SK-N-MC (cell line): Measurements from ENCODE around the gene ATP6V1A.

ENCODE experiments used
- DNase-seq: peaks from one replicate; pipeline ENCODE4 v3.0.0-alpha.2; 2011; ENCODE audit warnings: low read depth, low spot score
- H3K27ac ChIP-seq: fragments of 200-600 bp; sonication (generic); 2 replicates; pipeline ENCODE4 v1.5.1; 2016; ENCODE audit warnings: mixed run types
- H3K36me3 ChIP-seq: fragments of 200-600 bp; sonication (generic); 2 replicates; pipeline ENCODE4 v1.6.1; 2017; ENCODE audit warnings: antibody characterized with exemption, low read length, mixed read lengths; ENCODE audit not compliant: insufficient read depth
- H3K4me3 ChIP-seq: fragments of 200-600 bp; sonication (generic); 2 replicates; pipeline ENCODE4 v1.5.1; 2016
- H3K9ac ChIP-seq: fragments of 200-600 bp; sonication (generic); 2 replicates; pipeline ENCODE4 v1.8.0; 2017; ENCODE audit warnings: mixed run types, mixed read lengths; ENCODE audit not compliant: insufficient read length
- H3K9me3 ChIP-seq: fragments of 200-600 bp; sonication (generic); 2 replicates; pipeline ENCODE4 v1.6.1; 2017; ENCODE audit warnings: low read depth, mild to moderate bottlenecking, antibody characterized with exemption, low read length, moderate library complexity, mixed read lengths
- EZH2 ChIP-seq: fragments of 200-600 bp; sonication (generic); IDR thresholded peaks from one replicate; pipeline ENCODE4 v1.6.1; 2017; ENCODE audit warnings: antibody characterized with exemption
- FOXP2 ChIP-seq: optimal IDR thresholded peaks from 2 replicates; pipeline ENCODE3; 2011; ENCODE audit warnings: mild to moderate bottlenecking, moderate library complexity; ENCODE audit not compliant: insufficient read depth; ENCODE audit errors: extremely low read length, control extremely low read depth
- POLR2AphosphoS5 ChIP-seq: IDR thresholded peaks from 2 replicates; pipeline ENCODE4 v1.6.1; 2012; ENCODE audit warnings: mild to moderate bottlenecking, low read depth, low read length, borderline replicate concordance

ATP6V1A gene

GRCh38 chr3:113717818-113718217 lies 29.0 kb upstream of the ATP6V1A start:
- no peaks in the 10 kb centered on the region for H3K9me3 ChIP-seq
- no peak overlapping the region for H3K9ac ChIP-seq
- no peak overlapping the region for H3K27ac ChIP-seq
- peaks cover 73% of the 10 kb centered on the region for H3K36me3 ChIP-seq
- DNase-seq, result no peak
- TF ChIP-seq EZH2 (no peak), POLR2AphosphoS5 (no peak), FOXP2 (no peak)
- H3K4me3 ChIP-seq, result no peak overlapping the region

GRCh38 chr3:113719294-113719693 lies 27.5 kb upstream of the ATP6V1A start:
- Histone ChIP-seq H3K4me3 (no peak overlapping the region), H3K36me3 (peaks cover 88% of the 10 kb centered on the region), H3K27ac (no peak overlapping the region), H3K9ac (no peak overlapping the region), H3K9me3 (no peaks in the 10 kb centered on the region)
- TF ChIP-seq FOXP2 (no peak), POLR2AphosphoS5 (no peak), EZH2 (no peak)
- DNase-seq, result no peak

GRCh38 chr3:113719758-113720157 lies 27.1 kb upstream of the ATP6V1A start:
- no peak for DNase-seq
- no peak overlapping the region for H3K27ac ChIP-seq
- TF ChIP-seq FOXP2 (no peak), POLR2AphosphoS5 (no peak), EZH2 (no peak)
- H3K9ac ChIP-seq, result no peak overlapping the region
- peaks cover 92% of the 10 kb centered on the region for H3K36me3 ChIP-seq
- H3K4me3 ChIP-seq, result no peak overlapping the region
- no peaks in the 10 kb centered on the region for H3K9me3 ChIP-seq

GRCh38 chr3:113721636-113722035 lies 25.2 kb upstream of the ATP6V1A start:
- H3K36me3 ChIP-seq, result peaks cover 84% of the 10 kb centered on the region
- H3K27ac ChIP-seq, result no peak overlapping the region
- TF ChIP-seq POLR2AphosphoS5 (no peak), FOXP2 (no peak), EZH2 (no peak)
- no peak for DNase-seq
- H3K4me3 ChIP-seq, result no peak overlapping the region
- no peak overlapping the region for H3K9ac ChIP-seq
- H3K9me3 ChIP-seq, result no peaks in the 10 kb centered on the region

- H3K27ac ChIP-seq, result no peak overlapping the region
- peaks cover 62% of the 10 kb centered on the region for H3K36me3 ChIP-seq
Measured at GRCh38 chr3:113728661-113729060, 18.2 kb upstream of the ATP6V1A start.

GRCh38 chr3:113730550-113730949 lies 16.3 kb upstream of the ATP6V1A start:
- no peaks in the 10 kb centered on the region for H3K9me3 ChIP-seq
- H3K36me3 ChIP-seq, result peaks cover 44% of the 10 kb centered on the region
- TF ChIP-seq EZH2 (no peak), FOXP2 (no peak), POLR2AphosphoS5 (no peak)
- H3K27ac ChIP-seq, result no peak overlapping the region
- H3K4me3 ChIP-seq, result no peak overlapping the region
- DNase-seq, result no peak
- no peak overlapping the region for H3K9ac ChIP-seq

More at GRCh38 chr3:113728661-113729060, 18.2 kb upstream of the ATP6V1A start:
- no peak for DNase-seq
- Histone ChIP-seq H3K4me3 (no peak overlapping the region), H3K9me3 (no peaks in the 10 kb centered on the region), H3K9ac (no peak overlapping the region)
- TF ChIP-seq POLR2AphosphoS5 (no peak), FOXP2 (no peak), EZH2 (no peak)

- DNase-seq, result no peak
- H3K4me3 ChIP-seq, result no peak overlapping the region
- no peaks in the 10 kb centered on the region for H3K9me3 ChIP-seq
- H3K36me3 ChIP-seq, result peaks cover 43% of the 10 kb centered on the region
- no peak for TF ChIP-seq POLR2AphosphoS5
- no peak for TF ChIP-seq EZH2
- no peak for TF ChIP-seq FOXP2
- no peak overlapping the region for H3K9ac ChIP-seq
- H3K27ac ChIP-seq, result no peak overlapping the region
Measured at GRCh38 chr3:113731694-113732093, 15.1 kb upstream of the ATP6V1A start.

- no peak for DNase-seq
- H3K9ac ChIP-seq, result no peak overlapping the region
- no peak overlapping the region for H3K27ac ChIP-seq
- H3K36me3 ChIP-seq, result peaks cover 18% of the 10 kb centered on the region
- no peak overlapping the region for H3K4me3 ChIP-seq
- no peak for TF ChIP-seq POLR2AphosphoS5
- TF ChIP-seq FOXP2, result no peak
- no peak for TF ChIP-seq EZH2
- H3K9me3 ChIP-seq, result no peaks in the 10 kb centered on the region
Measured at GRCh38 chr3:113736548-113737089, 10.2 kb upstream of the ATP6V1A start.

- no peak for TF ChIP-seq POLR2AphosphoS5
- no peak for TF ChIP-seq FOXP2
- no peak for TF ChIP-seq EZH2
- peaks cover 16% of the 10 kb centered on the region; the same call in 1 of the 2 replicates for H3K36me3 ChIP-seq
- DNase-seq, result no peak
- no peak overlapping the region for H3K27ac ChIP-seq
- H3K4me3 ChIP-seq, result no peak overlapping the region
- no peaks in the 10 kb centered on the region for H3K9me3 ChIP-seq
- no peak overlapping the region for H3K9ac ChIP-seq
Measured at GRCh38 chr3:113741086-113741485, 5.7 kb upstream of the ATP6V1A start.
